ENCODE measurements around the gene DBH.

The DBH gene

GRCh38 chr9:133636902-133637301 is 739 bp downstream of the DBH start:
- no peak overlapping the region for H3K4me2 ChIP-seq (ENCODE audit: low read depth, low read length)
- H3F3A ChIP-seq (ENCODE audit: insufficient read depth, low read length) = no peaks in the 10 kb centered on the region
- H2AFZ ChIP-seq (ENCODE audit: low read length) = no peak overlapping the region
- no peaks in the 10 kb centered on the region for H4K20me1 ChIP-seq (ENCODE audit: insufficient read depth, low read length)
- no peaks in the 10 kb centered on the region for H3K79me2 ChIP-seq (ENCODE audit: low read length)
- H3K27me3 ChIP-seq (replicated peaks; ENCODE audit: insufficient read depth, low read length) = peaks cover 90% of the 10 kb centered on the region
- no peaks in the 10 kb centered on the region for H3K36me3 ChIP-seq (replicated peaks; ENCODE audit: insufficient read depth, low read length)
- DNase-seq = no peak
- H3K9me2 ChIP-seq (replicated peaks; ENCODE audit: insufficient read depth, low read length) = no peaks in the 10 kb centered on the region
- H3K4me3 ChIP-seq (ENCODE audit: low read length) = no peak overlapping the region
- no peak overlapping the region for H3K9ac ChIP-seq (ENCODE audit: low read length)
- TF ChIP-seq EZH2 (optimal IDR thresholded peaks at IDR 0.05; ENCODE audit: low read depth, low read length) = no peak
- TF ChIP-seq EZH2phosphoT487 (IDR thresholded peaks at IDR 0.05; ENCODE audit: low read length) = no peak
- no peak for TF ChIP-seq CTCF (IDR thresholded peaks at IDR 0.05; ENCODE audit: low read length)
- no peak overlapping the region for H3K27ac ChIP-seq (ENCODE audit: low read length)
- H3K4me1 ChIP-seq (ENCODE audit: low read length) = no peaks in the 10 kb centered on the region
- no peaks in the 10 kb centered on the region for H3K9me3 ChIP-seq (replicated peaks; ENCODE audit: insufficient read depth, low read length)

GRCh38 chr9:133637451-133638055 is 1.4 kb downstream of the DBH start:
- Histone ChIP-seq H3K4me3 (ENCODE audit: low read length) (no peak overlapping the region), H4K20me1 (ENCODE audit: insufficient read depth, low read length) (no peaks in the 10 kb centered on the region), H3K36me3 (replicated peaks; ENCODE audit: insufficient read depth, low read length) (no peaks in the 10 kb centered on the region), H3K27ac (ENCODE audit: low read length) (no peak overlapping the region), H3K27me3 (replicated peaks; ENCODE audit: insufficient read depth, low read length) (peaks cover 91% of the 10 kb centered on the region), H3F3A (ENCODE audit: insufficient read depth, low read length) (no peaks in the 10 kb centered on the region), H3K4me1 (ENCODE audit: low read length) (no peaks in the 10 kb centered on the region), H3K79me2 (ENCODE audit: low read length) (no peaks in the 10 kb centered on the region), H3K9ac (ENCODE audit: low read length) (no peak overlapping the region), H2AFZ (ENCODE audit: low read length) (no peak overlapping the region), H3K9me3 (replicated peaks; ENCODE audit: insufficient read depth, low read length) (no peaks in the 10 kb centered on the region), H3K4me2 (ENCODE audit: low read depth, low read length) (no peak overlapping the region), H3K9me2 (replicated peaks; ENCODE audit: insufficient read depth, low read length) (no peaks in the 10 kb centered on the region)
- no peak for TF ChIP-seq EZH2phosphoT487 (IDR thresholded peaks at IDR 0.05; ENCODE audit: low read length)
- no peak for TF ChIP-seq CTCF (IDR thresholded peaks at IDR 0.05; ENCODE audit: low read length)
- no peak for DNase-seq

GRCh38 chr9:133638076-133638475 is 1.9 kb downstream of the DBH start:
- Histone ChIP-seq H3K4me3 (ENCODE audit: low read length) (no peak overlapping the region), H3K9ac (ENCODE audit: low read length) (no peak overlapping the region), H3K4me1 (ENCODE audit: low read length) (no peaks in the 10 kb centered on the region)

More at GRCh38 chr9:133638076-133638475, 1.9 kb downstream of the DBH start:
- no peak for TF ChIP-seq EZH2 (optimal IDR thresholded peaks at IDR 0.05; ENCODE audit: low read depth, low read length)
- no peak for TF ChIP-seq CTCF (IDR thresholded peaks at IDR 0.05; ENCODE audit: low read length)
- no peak for TF ChIP-seq EZH2phosphoT487 (IDR thresholded peaks at IDR 0.05; ENCODE audit: low read length)
- Histone ChIP-seq H3K4me2 (ENCODE audit: low read depth, low read length) (no peak overlapping the region), H3K27ac (ENCODE audit: low read length) (no peak overlapping the region), H3K79me2 (ENCODE audit: low read length) (no peaks in the 10 kb centered on the region), H3K9me3 (replicated peaks; ENCODE audit: insufficient read depth, low read length) (no peaks in the 10 kb centered on the region), H3F3A (ENCODE audit: insufficient read depth, low read length) (no peaks in the 10 kb centered on the region), H3K27me3 (replicated peaks; ENCODE audit: insufficient read depth, low read length) (peaks cover 92% of the 10 kb centered on the region), H2AFZ (ENCODE audit: low read length) (no peak overlapping the region), H4K20me1 (ENCODE audit: insufficient read depth, low read length) (no peaks in the 10 kb centered on the region), H3K9me2 (replicated peaks; ENCODE audit: insufficient read depth, low read length) (no peaks in the 10 kb centered on the region), H3K36me3 (replicated peaks; ENCODE audit: insufficient read depth, low read length) (no peaks in the 10 kb centered on the region)
- no peak for DNase-seq
